Tibial nerve (tissue), 4 donors: ENCODE results near the gene ALKBH7.

Source experiments
- CTCF ChIP-seq, 5 experiments: fragments of 200-600 bp in 3 of 5; fragments of 450-650 bp in 2 of 5; sonication (generic) in 3 of 5; IDR thresholded peaks; one replicate each; pipeline ENCODE4 v1.5.1; 2016 to 2019; ENCODE audit warnings: antibody characterized with exemption in 5 of 5, mild to moderate bottlenecking in 3 of 5, moderate library complexity in 2 of 5
- EP300 ChIP-seq, 2 donors: sonication (generic); formaldehyde crosslinking; IDR thresholded peaks; one replicate each; pipeline ENCODE4 v1.6.1; 2017; ENCODE audit warnings: antibody characterized with exemption in 2 of 2, mild to moderate bottlenecking in 1 of 2
- POLR2A ChIP-seq, 2 donors: fragments of 450-650 bp; IDR thresholded peaks; one replicate each; pipeline ENCODE4 v1.6.1; 2017; ENCODE audit warnings: antibody characterized with exemption in 2 of 2, mild to moderate bottlenecking in 2 of 2, moderate library complexity in 2 of 2

GRCh38 chr19:6350688-6351087 is 21.9 kb upstream of the ALKBH7 start:
- TF ChIP-seq POLR2A (IDR thresholded peaks at IDR 0.05) (no peak), CTCF (IDR thresholded peaks at IDR 0.05) (no peak), EP300 (IDR thresholded peaks at IDR 0.05) (no peak)
